MCF 10A (cell line): ENCODE results near the gene LCLAT1. TPM values are rescaled to one million over a fixed set of nuclear protein-coding genes. Genes with fewer than 3 reads are reported as not detected.

Experiments
- BruUV-seq: library from RNA; stranded (reverse); fragments of 400-500 nt; replicated peaks from 2 replicates; lab custom pipeline; 2021; lab: Mats Ljungman, UMichigan
- CTCF ChIA-PET: fragments of 300-600 bp; sonication (Branson Sonifier 250); formaldehyde crosslinking; extraction: SDS; loops from one replicate; lab custom pipeline; 2021; ENCODE audit warnings: antibody characterized with exemption, inconsistent platforms; lab: Yijun Ruan, JAX
- POLR2A ChIA-PET: fragments of 300-600, 350-650 bp; sonication (Branson Sonifier 250); formaldehyde crosslinking; extraction: SDS; loops from one replicate; lab custom pipeline; 2020; ENCODE audit warnings: antibody characterized with exemption, inconsistent platforms; lab: Yijun Ruan, JAX
- DNase-seq: peaks from one replicate; pipeline ENCODE4 v3.0.0-alpha.2; 2018; ENCODE audit not compliant: unreplicated experiment
- H3K27ac Mint-ChIP-seq: one replicate; pipeline ENCODE4 v1.8.0; 2022; ENCODE audit warnings: mild to moderate bottlenecking, low read depth, mixed read lengths; ENCODE audit not compliant: unreplicated experiment
- H3K27me3 Mint-ChIP-seq: one replicate; pipeline ENCODE4 v1.8.0; 2022; ENCODE audit warnings: mixed read lengths; ENCODE audit not compliant: insufficient read depth, unreplicated experiment
- H3K36me3 Mint-ChIP-seq: one replicate; pipeline ENCODE4 v1.8.0; 2022; ENCODE audit warnings: mild to moderate bottlenecking, moderate library complexity, mixed read lengths; ENCODE audit not compliant: insufficient read depth, unreplicated experiment
- H3K4me1 Mint-ChIP-seq: one replicate; pipeline ENCODE4 v1.8.0; 2022; ENCODE audit warnings: mixed read lengths; ENCODE audit not compliant: insufficient read depth, unreplicated experiment
- H3K4me3 Mint-ChIP-seq: one replicate; pipeline ENCODE4 v1.8.0; 2022; ENCODE audit warnings: mild to moderate bottlenecking, moderate library complexity, mixed read lengths; ENCODE audit not compliant: unreplicated experiment
- H3K9me3 Mint-ChIP-seq: one replicate; pipeline ENCODE4 v1.8.0; 2022; ENCODE audit warnings: mixed read lengths; ENCODE audit not compliant: unreplicated experiment
- intact Hi-C: fragments of 100-400 bp; cut with micrococcal nuclease; formaldehyde crosslinking; loops from 2 replicates; pipeline ENCODE4 v1.14.1; 2022
- total RNA-seq: library from RNA; stranded (reverse); gene quantifications from 2 replicates; pipeline ENCODE4 v1.2.3, GENCODE V29; 2022
- TF ChIP-seq, protein P1 (sequence below): fragments of 200-600 bp; IDR thresholded peaks from one replicate; pipeline ENCODE4 v1.8.0; 2022; ENCODE audit warnings: antibody characterized with exemption, mild to moderate bottlenecking; ENCODE audit not compliant: unreplicated experiment

Gene LCLAT1
- total RNA-seq, 1 experiment from 2014 or later: 27.5 TPM

DNA sequence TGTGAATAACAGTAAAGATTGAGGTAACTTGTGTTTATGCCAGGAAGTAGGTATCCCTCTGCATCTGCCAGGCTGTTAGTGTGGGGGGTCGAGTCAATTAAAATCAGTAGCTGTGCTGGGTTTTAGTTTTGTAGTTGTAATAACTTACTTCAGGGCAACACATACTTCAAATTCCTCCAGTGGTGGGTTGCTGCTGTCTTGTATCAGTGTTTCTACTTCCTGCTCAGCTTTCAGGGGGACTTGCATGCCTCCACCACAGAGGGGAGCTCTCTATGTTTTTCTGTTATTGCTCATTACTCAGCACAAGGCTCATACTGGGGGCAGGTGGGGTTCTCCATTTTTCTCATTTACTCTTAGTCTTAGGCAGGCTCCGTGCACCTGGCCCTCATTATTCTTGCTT, 223.4 kb downstream of the LCLAT1 start:
- intact Hi-C loops: no loop called here
- ChIA-PET POLR2A (no interaction called here), CTCF (interaction anchor here (0.6 kb wide), 1 partner anchor 23 kb away, joined by 3 read pairs; no protein-coding TSS in a partner anchor)
- Mint-ChIP-seq H3K4me1 (peaks cover 8% of the 10 kb centered on the region), H3K4me3 (no peak overlapping the region), H3K36me3 (no peaks in the 10 kb centered on the region), H3K9me3 (peaks cover 29% of the 10 kb centered on the region), H3K27ac (no peak overlapping the region), H3K27me3 (no peaks in the 10 kb centered on the region)
- DNase-seq: no peak
- TF ChIP-seq, protein P1, sequence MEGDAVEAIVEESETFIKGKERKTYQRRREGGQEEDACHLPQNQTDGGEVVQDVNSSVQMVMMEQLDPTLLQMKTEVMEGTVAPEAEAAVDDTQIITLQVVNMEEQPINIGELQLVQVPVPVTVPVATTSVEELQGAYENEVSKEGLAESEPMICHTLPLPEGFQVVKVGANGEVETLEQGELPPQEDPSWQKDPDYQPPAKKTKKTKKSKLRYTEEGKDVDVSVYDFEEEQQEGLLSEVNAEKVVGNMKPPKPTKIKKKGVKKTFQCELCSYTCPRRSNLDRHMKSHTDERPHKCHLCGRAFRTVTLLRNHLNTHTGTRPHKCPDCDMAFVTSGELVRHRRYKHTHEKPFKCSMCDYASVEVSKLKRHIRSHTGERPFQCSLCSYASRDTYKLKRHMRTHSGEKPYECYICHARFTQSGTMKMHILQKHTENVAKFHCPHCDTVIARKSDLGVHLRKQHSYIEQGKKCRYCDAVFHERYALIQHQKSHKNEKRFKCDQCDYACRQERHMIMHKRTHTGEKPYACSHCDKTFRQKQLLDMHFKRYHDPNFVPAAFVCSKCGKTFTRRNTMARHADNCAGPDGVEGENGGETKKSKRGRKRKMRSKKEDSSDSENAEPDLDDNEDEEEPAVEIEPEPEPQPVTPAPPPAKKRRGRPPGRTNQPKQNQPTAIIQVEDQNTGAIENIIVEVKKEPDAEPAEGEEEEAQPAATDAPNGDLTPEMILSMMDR: no peak
- BruUV-seq: no TSS peak

DNA sequence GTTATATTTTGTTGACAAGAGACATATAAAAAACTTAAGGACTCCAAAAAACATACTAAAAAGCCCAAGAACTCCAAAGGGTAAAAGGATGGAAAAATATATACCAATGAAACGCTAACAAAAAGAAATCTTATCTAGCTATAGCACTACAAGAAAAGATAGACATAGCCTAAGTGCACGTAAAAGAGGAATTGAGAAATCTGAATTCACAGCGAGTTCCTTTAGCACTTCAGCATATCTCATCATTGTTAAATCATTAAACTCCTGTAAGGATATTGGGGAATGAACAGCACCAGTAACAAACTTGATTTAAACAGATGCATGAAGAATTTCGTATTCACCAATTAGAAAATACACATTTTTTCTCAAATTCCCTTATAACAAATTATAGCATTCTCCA, 226.1 kb downstream of the LCLAT1 start:
- no peaks in the 10 kb centered on the region for H3K36me3 Mint-ChIP-seq
- no TSS peak for BruUV-seq
- H3K9me3 Mint-ChIP-seq: peaks cover 19% of the 10 kb centered on the region
- no peak overlapping the region for H3K27ac Mint-ChIP-seq
- no peak for DNase-seq
- no peaks in the 10 kb centered on the region for H3K27me3 Mint-ChIP-seq
- TF ChIP-seq, protein P1: no peak
- intact Hi-C loops: no loop called here
- H3K4me1 Mint-ChIP-seq: no peaks in the 10 kb centered on the region
- CTCF ChIA-PET: interaction anchor here (1.0 kb wide), 1 partner anchor 498 kb away, joined by 3 read pairs; no protein-coding TSS in a partner anchor
- POLR2A ChIA-PET: no interaction called here
- H3K4me3 Mint-ChIP-seq: no peak overlapping the region

DNA sequence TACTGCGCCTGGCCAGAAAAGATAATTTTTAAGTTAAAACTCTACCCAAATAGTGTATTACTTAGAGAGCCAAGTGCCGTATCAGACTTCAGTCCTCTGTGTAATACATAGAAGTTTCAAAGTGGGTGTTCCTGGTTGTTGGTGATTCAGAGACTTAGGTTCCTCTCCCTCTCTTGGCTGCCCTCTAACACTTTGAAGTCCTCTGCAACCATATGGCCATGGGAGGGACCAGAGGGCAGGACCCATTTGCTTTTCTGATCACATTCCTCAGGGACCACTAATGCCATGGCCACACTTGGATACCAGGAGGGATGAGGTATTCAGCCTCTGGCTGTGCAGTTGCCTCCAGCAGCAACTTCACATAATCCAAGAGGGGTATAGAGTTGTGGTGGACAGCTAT, 228.7 kb downstream of the LCLAT1 start:
- BruUV-seq: no TSS peak
- POLR2A ChIA-PET: no interaction called here
- no peak for DNase-seq

DNA sequence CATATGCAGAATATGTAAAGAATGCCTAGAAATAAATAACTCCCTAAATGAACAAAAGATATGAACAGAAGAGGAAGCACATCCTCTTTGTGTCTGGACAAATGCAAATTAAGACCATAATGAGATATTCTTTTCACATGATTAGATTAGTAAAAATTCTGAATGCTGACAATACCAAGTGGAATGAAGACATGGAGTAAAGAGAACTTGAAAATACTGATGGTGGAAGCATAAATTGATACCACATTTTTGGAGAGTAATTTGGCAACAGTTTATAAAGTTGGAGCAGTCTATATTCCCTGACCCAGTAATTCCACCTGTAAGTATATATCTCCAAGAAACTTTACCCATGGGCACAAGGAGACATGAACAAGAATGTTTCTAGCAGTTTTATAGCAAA, 230.2 kb downstream of the LCLAT1 start:
- Mint-ChIP-seq H3K27ac (no peak overlapping the region), H3K27me3 (no peaks in the 10 kb centered on the region)
- BruUV-seq: no TSS peak

More for the DNA sequence above, 228.7 kb downstream of the LCLAT1 start:
- TF ChIP-seq, protein P1: no peak
- H3K27me3 Mint-ChIP-seq: no peaks in the 10 kb centered on the region
- H3K27ac Mint-ChIP-seq: no peak overlapping the region
- no peak overlapping the region for H3K4me3 Mint-ChIP-seq
- H3K4me1 Mint-ChIP-seq: no peaks in the 10 kb centered on the region
- intact Hi-C loops: no loop called here
- CTCF ChIA-PET: interaction anchor here (1.2 kb wide), 1 partner anchor 462 kb away, joined by 3 read pairs; no protein-coding TSS in a partner anchor
- H3K36me3 Mint-ChIP-seq: no peaks in the 10 kb centered on the region
- H3K9me3 Mint-ChIP-seq: no peaks in the 10 kb centered on the region

More for the DNA sequence above, 230.2 kb downstream of the LCLAT1 start:
- ChIA-PET POLR2A (no interaction called here), CTCF (no interaction called here)
- H3K9me3 Mint-ChIP-seq: no peaks in the 10 kb centered on the region
- TF ChIP-seq, protein P1: no peak
- intact Hi-C loops: no loop called here
- DNase-seq: no peak
- no peak overlapping the region for H3K4me3 Mint-ChIP-seq
- no peaks in the 10 kb centered on the region for H3K36me3 Mint-ChIP-seq
- H3K4me1 Mint-ChIP-seq: no peaks in the 10 kb centered on the region
